PC-3 (cell line): ENCODE data around the gene ITPRIP. TPM values are rescaled to one million over a fixed set of nuclear protein-coding genes. Genes with fewer than 3 reads are reported as not detected.
A peak's percentile ranks its signal among the peaks of the same experiment; 100 is the strongest.

ENCODE experiments used
- ATAC-seq: fragments of 200-7000 bp; cut with Tn5 transposase; 2 replicates; pipeline ENCODE4 v1.9.1; 2020; ENCODE audit warnings: mild to moderate bottlenecking, moderate library complexity
- BruUV-seq: library from RNA; stranded (reverse); fragments of 400-500 nt; replicated peaks from 2 replicates; lab custom pipeline; 2021; lab: Mats Ljungman, UMichigan
- CTCF ChIA-PET: fragments of 300-600 bp; sonication (Branson Sonifier 250); formaldehyde crosslinking; loops from one replicate; lab custom pipeline; 2022; ENCODE audit warnings: antibody characterized with exemption; lab: Charles Lee
- POLR2A ChIA-PET: fragments of 300-600 bp; sonication (Branson Sonifier 250); formaldehyde crosslinking; loops from one replicate; lab custom pipeline; 2022; ENCODE audit warnings: antibody characterized with exemption; ENCODE audit not compliant: unreplicated experiment; lab: Charles Lee
- DNase-seq: peaks from one replicate; pipeline ENCODE4 v3.0.0-alpha.2; 2015
- H2AFZ ChIP-seq: fragments of 300-600 bp; sonication (generic); 2 replicates; pipeline ENCODE4 v1.6.0; 2016; ENCODE audit warnings: antibody characterized with exemption, low read length
- H3F3A ChIP-seq: fragments of 300-600 bp; sonication (generic); one replicate; pipeline ENCODE4 v1.6.0; 2017; ENCODE audit warnings: antibody characterized with exemption, low read length, control low read depth, mild to moderate bottlenecking; ENCODE audit not compliant: unreplicated experiment
- H3K27ac ChIP-seq: fragments of 300-600 bp; sonication (generic); 2 replicates; pipeline ENCODE4 v1.5.1; 2016; ENCODE audit warnings: mild to moderate bottlenecking, low read length
- H3K27me3 ChIP-seq: fragments of 300-600 bp; sonication (generic); 2 replicates; pipeline ENCODE4 v1.6.1; 2016; ENCODE audit warnings: low read length, mixed read lengths
- H3K36me3 ChIP-seq: fragments of 300-600 bp; sonication (generic); 2 replicates; pipeline ENCODE4 v1.6.1; 2016; ENCODE audit warnings: low read depth, mixed run types, low read length, mixed read lengths
- H3K4me1 ChIP-seq: fragments of 300-600 bp; sonication (generic); 2 replicates; pipeline ENCODE4 v1.5.1; 2016; ENCODE audit warnings: low read length; ENCODE audit not compliant: insufficient read depth
- H3K4me2 ChIP-seq: fragments of 300-600 bp; sonication (generic); 2 replicates; pipeline ENCODE4 v1.6.0; 2016; ENCODE audit warnings: low read length
- H3K4me3 ChIP-seq: fragments of 300-600 bp; sonication (generic); 2 replicates; pipeline ENCODE4 v1.5.1; 2016; ENCODE audit warnings: mild to moderate bottlenecking, low read length, mixed read lengths
- H3K79me2 ChIP-seq: fragments of 300-600 bp; sonication (generic); 2 replicates; pipeline ENCODE4 v1.6.1; 2017; ENCODE audit warnings: low read length, mixed read lengths
- H3K9ac ChIP-seq: fragments of 300-600 bp; sonication (generic); 2 replicates; pipeline ENCODE4 v1.6.0; 2016; ENCODE audit warnings: mild to moderate bottlenecking, low read length
- H3K9me2 ChIP-seq: fragments of 300-600 bp; sonication (generic); replicated peaks from 2 replicates; pipeline ENCODE4 v1.6.1; 2016; ENCODE audit warnings: mixed run types, low read length, mixed read lengths
- H3K9me3 ChIP-seq: fragments of 300-600 bp; sonication (generic); 2 replicates; pipeline ENCODE4 v1.6.1; 2016; ENCODE audit warnings: low read length, mixed read lengths
- H4K20me1 ChIP-seq: fragments of 300-600 bp; sonication (generic); 2 replicates; pipeline ENCODE4 v1.6.1; 2016; ENCODE audit warnings: low read length, mixed read lengths
- CTCF ChIP-seq: fragments of 300-600 bp; sonication (generic); conservative IDR thresholded peaks from 2 replicates; pipeline ENCODE4 v1.5.1; 2017; ENCODE audit warnings: antibody characterized with exemption, low read depth, mild to moderate bottlenecking, low read length
- EZH2 ChIP-seq: fragments of 300-600 bp; sonication (generic); IDR thresholded peaks from one replicate; pipeline ENCODE4 v1.6.1; 2017; ENCODE audit warnings: antibody characterized with exemption, mild to moderate bottlenecking, low read length; ENCODE audit not compliant: unreplicated experiment
- EZH2phosphoT487 ChIP-seq: fragments of 300-600 bp; sonication (generic); IDR thresholded peaks from 2 replicates; pipeline ENCODE4 v1.6.1; 2018; ENCODE audit warnings: mild to moderate bottlenecking, antibody characterized with exemption, low read length, borderline replicate concordance
- intact Hi-C: fragments of 100-400 bp; cut with micrococcal nuclease; formaldehyde crosslinking; loops from 2 replicates; pipeline ENCODE4 v1.9.0; 2023
- total RNA-seq: library from RNA; depleted of rRNA; stranded (reverse); fragments of >200 nt; gene quantifications from 2 replicates; pipeline ENCODE4 v1.2.3, GENCODE V29; 2014

ITPRIP gene
- total RNA-seq, 1 experiment from 2014 or later: 7.0 TPM

- no TSS peak for BruUV-seq
- no peak overlapping the region for H3K27ac ChIP-seq
- H3K9me2 ChIP-seq: no peaks in the 10 kb centered on the region
- intact Hi-C loops: no loop called here
- ATAC-seq (no peak), DNase-seq (no peak)
- no peaks in the 10 kb centered on the region for H3K9me3 ChIP-seq
- H3K4me1 ChIP-seq: peaks cover 76% of the 10 kb centered on the region
- no peaks in the 10 kb centered on the region for H3K36me3 ChIP-seq
- no peaks in the 10 kb centered on the region for H3F3A ChIP-seq
- H3K4me3 ChIP-seq: no peak overlapping the region
- peaks cover 85% of the 10 kb centered on the region for H3K79me2 ChIP-seq
- no peak overlapping the region for H2AFZ ChIP-seq
- no peak for TF ChIP-seq CTCF
- H3K27me3 ChIP-seq: no peaks in the 10 kb centered on the region
- ChIA-PET CTCF (no interaction called here), POLR2A (no interaction called here)
- H3K4me2 ChIP-seq: no peak overlapping the region
- H3K9ac ChIP-seq: no peak overlapping the region
- peaks cover 22% of the 10 kb centered on the region for H4K20me1 ChIP-seq
These were observed 4.4 kb downstream of the ITPRIP start for GRCh38 chr10:104333728-104334373.

GRCh38 chr10:104333032-104333727 lies 5.1 kb downstream of the ITPRIP start:
- TF ChIP-seq CTCF: no peak
- no peak for TF ChIP-seq EZH2phosphoT487
- no peak for TF ChIP-seq EZH2
- no peak for DNase-seq
- no peak overlapping the region for H2AFZ ChIP-seq
- ATAC-seq: no peak
- H3K4me2 ChIP-seq: 0 out of 2 replicates have a peak overlapping the region, but pooled peaks have one; percentile 79
- H3K4me3 ChIP-seq: no peak overlapping the region
- ChIA-PET CTCF (no interaction called here), POLR2A (no interaction called here)
- no peaks in the 10 kb centered on the region for H3K36me3 ChIP-seq
- no peaks in the 10 kb centered on the region for H3K27me3 ChIP-seq
- no peak overlapping the region for H3K9ac ChIP-seq
- intact Hi-C loops: no loop called here
- no peaks in the 10 kb centered on the region for H3F3A ChIP-seq
- H4K20me1 ChIP-seq: peaks cover 22% of the 10 kb centered on the region
- peaks cover 83% of the 10 kb centered on the region for H3K4me1 ChIP-seq
- BruUV-seq: no TSS peak
- H3K79me2 ChIP-seq: peaks cover 86% of the 10 kb centered on the region
- H3K27ac ChIP-seq: peak overlapping the region; percentile 99; the same call in 1 of the 2 replicates
- no peaks in the 10 kb centered on the region for H3K9me2 ChIP-seq
- no peaks in the 10 kb centered on the region for H3K9me3 ChIP-seq
